ENCODE data around the gene ZNF750.

ZNF750 gene

DNA sequence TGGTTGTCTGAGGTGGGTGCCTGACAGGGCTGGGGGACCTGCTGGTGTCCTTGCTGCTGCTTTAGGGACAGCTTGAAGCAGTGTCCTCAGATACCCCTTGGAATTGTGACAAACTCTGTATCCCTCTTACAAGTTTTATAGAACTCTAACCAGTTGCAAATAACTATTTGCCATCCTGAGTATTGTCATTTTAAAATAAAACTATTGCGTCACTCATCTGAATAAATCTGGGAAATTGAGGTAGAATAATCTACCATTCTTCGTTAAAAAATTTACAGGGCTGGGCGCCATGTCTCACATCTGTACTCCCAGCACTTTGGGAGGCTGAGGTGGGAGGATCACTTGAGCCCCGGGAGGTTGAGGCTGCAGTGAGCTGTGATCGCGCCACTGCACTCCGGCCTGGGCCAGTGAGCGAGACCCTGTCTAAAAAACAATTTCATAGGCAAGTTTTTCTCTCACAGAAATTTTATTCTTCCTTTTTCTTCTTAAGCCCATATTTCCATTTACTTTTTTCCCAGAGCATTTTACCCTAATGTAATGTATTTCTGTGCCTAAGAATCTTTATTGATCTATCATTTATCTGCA lies 14.2 kb downstream of the ZNF750 start:
- Histone ChIP-seq H3K9ac (ENCODE audit: low read length) (no peak overlapping the region), H3K4me1 (ENCODE audit: control insufficient read depth, insufficient read depth, low read length) (peaks cover 3% of the 10 kb centered on the region), H3K4me3 (ENCODE audit: low read length) (no peak overlapping the region), H3K36me3 (ENCODE audit: control insufficient read depth, insufficient read depth, low read length) (peaks cover 7% of the 10 kb centered on the region), H3K9me3 (ENCODE audit: control insufficient read depth, low read length) (no peaks in the 10 kb centered on the region), H3K27me3 (ENCODE audit: control insufficient read depth, insufficient read depth, low read length) (no peaks in the 10 kb centered on the region)

DNA sequence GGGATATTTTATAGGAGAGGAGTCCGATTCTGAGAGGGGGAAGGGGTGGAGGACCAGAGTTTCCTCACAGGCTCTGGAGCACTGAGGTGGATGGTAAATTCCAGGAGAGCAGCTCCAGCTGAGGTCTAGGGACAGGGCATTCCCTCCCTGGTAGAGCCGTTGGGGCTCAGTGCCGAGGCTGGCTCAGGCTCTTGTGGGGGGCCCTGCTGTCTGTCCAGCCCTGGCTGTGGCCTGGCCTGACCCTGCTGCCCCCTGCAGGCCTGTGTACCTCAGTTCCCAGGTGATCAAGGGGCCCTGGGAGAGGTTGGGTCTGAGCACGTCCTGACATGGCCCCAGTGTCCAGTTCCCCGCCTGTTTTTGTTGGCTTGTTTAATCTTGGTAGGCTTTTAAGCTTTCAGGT lies 16.8 kb downstream of the ZNF750 start:
- Histone ChIP-seq H3K27me3 (ENCODE audit: control insufficient read depth, insufficient read depth, low read length) (no peaks in the 10 kb centered on the region), H3K4me1 (ENCODE audit: control insufficient read depth, insufficient read depth, low read length) (peaks cover 3% of the 10 kb centered on the region), H3K4me3 (ENCODE audit: low read length) (no peak overlapping the region), H3K36me3 (ENCODE audit: control insufficient read depth, insufficient read depth, low read length) (peaks cover 5% of the 10 kb centered on the region), H3K9me3 (ENCODE audit: control insufficient read depth, low read length) (no peaks in the 10 kb centered on the region), H3K9ac (ENCODE audit: low read length) (no peak overlapping the region)

DNA sequence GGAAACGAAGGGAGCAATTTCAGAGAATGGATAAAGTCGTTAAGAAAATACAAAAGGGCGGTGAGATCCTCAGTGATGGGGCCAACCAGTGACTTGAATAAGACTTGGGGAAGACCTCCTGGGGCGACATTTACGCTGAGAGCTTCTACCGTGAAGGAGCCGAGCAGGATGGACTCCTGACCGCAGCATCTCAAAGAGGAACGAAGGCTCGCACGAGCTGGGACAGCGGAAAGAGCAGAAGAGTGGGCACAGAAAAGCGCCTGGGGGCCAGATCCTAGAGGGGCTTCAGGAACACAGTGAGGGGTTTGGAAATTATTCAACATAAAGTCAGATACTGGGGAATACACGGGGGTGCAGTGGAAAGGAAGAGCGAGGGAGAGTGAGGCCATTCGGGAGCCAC lies 17.5 kb downstream of the ZNF750 start:
- no peak overlapping the region for H3K4me3 ChIP-seq (ENCODE audit: low read length)
- H3K9me3 ChIP-seq (ENCODE audit: control insufficient read depth, low read length): no peaks in the 10 kb centered on the region
- peaks cover under 1% of the 10 kb centered on the region for H3K36me3 ChIP-seq (ENCODE audit: control insufficient read depth, insufficient read depth, low read length)
- no peaks in the 10 kb centered on the region for H3K27me3 ChIP-seq (ENCODE audit: control insufficient read depth, insufficient read depth, low read length)
- peaks cover 3% of the 10 kb centered on the region for H3K4me1 ChIP-seq (ENCODE audit: control insufficient read depth, insufficient read depth, low read length)
- H3K9ac ChIP-seq (ENCODE audit: low read length): no peak overlapping the region

DNA sequence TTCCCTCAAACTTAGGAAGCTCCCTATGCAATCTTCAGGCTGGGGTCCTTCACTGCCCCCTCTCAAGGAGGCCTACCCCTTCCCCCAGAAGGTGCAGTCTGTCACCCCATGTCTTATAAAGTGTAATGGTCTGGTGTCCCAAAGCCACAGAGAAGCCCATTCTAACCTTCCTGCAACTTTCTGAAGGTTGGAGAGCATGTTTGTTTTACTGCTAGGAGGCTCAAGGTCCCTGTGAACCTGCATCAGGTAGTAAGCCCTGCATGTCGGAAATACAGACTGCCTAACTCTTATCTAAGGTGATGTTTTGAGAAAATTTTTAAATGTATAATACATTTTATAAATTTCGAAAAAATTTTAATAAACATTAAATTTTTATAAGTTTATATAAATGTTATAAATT lies 18.3 kb downstream of the ZNF750 start:
- Histone ChIP-seq H3K9me3 (ENCODE audit: control insufficient read depth, low read length) (no peaks in the 10 kb centered on the region), H3K4me1 (ENCODE audit: control insufficient read depth, insufficient read depth, low read length) (peaks cover 3% of the 10 kb centered on the region), H3K36me3 (ENCODE audit: control insufficient read depth, insufficient read depth, low read length) (no peaks in the 10 kb centered on the region), H3K27me3 (ENCODE audit: control insufficient read depth, insufficient read depth, low read length) (no peaks in the 10 kb centered on the region), H3K4me3 (ENCODE audit: low read length) (no peak overlapping the region), H3K9ac (ENCODE audit: low read length) (no peak overlapping the region)

DNA sequence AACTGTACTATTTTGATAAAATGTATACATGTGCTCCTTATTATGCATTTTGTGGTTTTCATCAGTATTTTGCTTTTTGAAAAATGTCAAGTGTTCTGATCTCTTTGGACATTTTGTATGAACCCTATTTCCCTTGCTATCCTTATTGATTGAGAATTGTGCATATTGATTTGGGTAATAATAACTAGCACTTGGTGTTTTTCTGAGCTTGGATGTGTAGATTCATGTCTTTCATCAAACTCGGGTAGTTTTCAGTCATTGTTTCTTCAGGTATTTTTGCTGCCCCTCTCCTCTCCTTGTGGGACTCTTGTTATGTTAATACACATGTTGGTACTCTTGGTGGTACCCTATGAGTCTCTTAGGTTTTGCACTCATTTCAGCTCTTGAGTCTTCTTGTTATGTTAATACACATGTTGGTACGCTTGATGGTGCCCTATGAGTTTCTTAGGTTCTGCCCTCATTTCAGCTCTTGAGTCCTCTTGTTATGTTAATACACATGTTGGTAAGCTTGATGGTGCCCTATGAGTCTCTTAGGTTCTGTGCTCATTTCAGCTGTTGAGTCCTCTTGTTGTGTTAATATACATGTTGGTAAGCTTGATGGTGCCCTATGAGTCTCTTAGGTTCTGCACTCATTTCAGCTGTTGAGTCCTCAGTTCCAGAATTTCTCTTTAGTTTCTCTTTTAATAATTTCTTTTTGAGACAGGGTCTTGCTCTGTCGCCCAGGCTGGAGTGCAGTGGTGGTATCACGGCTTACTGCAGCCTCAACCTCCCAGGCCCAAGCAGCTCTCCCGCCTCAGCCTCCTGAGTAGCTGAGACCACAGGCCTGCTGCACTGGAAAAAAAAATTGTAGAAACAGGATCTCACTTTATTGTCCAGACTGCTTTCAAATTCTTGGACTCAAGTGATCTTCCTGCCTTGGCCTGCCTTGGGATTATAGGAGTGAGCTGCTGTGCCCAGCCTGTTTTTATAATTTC lies 19.3 kb downstream of the ZNF750 start:
- Histone ChIP-seq H3K9me3 (ENCODE audit: control insufficient read depth, low read length) (no peaks in the 10 kb centered on the region), H3K4me1 (ENCODE audit: control insufficient read depth, insufficient read depth, low read length) (peaks cover 3% of the 10 kb centered on the region), H3K9ac (ENCODE audit: low read length) (no peak overlapping the region), H3K4me3 (ENCODE audit: low read length) (no peak overlapping the region), H3K27me3 (ENCODE audit: control insufficient read depth, insufficient read depth, low read length) (no peaks in the 10 kb centered on the region), H3K36me3 (ENCODE audit: control insufficient read depth, insufficient read depth, low read length) (no peaks in the 10 kb centered on the region)

DNA sequence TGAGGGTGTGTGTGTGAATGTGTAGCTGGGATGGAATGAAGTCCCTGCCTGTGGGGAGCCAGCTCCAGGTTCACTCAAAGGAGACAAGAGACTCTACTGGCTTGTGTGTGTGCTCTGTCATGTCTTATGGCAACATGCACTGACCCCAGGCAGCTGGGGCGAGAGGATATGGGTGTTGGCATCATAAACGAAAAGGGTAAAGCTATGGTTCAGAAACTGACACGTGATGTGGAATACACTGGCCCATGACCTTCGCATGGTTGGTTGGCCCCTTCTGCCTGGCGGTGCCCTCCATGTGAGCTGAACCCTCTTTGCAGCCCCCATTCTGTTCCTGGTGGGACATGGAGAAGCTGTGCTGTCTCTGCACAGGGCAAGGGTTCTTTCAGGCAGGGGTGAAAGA lies 21.9 kb downstream of the ZNF750 start:
- H3K27me3 ChIP-seq (ENCODE audit: control insufficient read depth, insufficient read depth, low read length): no peaks in the 10 kb centered on the region
- no peak overlapping the region for H3K9ac ChIP-seq (ENCODE audit: low read length)
- H3K4me3 ChIP-seq (ENCODE audit: low read length): no peak overlapping the region
- peaks cover under 1% of the 10 kb centered on the region for H3K4me1 ChIP-seq (ENCODE audit: control insufficient read depth, insufficient read depth, low read length)
- H3K36me3 ChIP-seq (ENCODE audit: control insufficient read depth, insufficient read depth, low read length): no peaks in the 10 kb centered on the region
- H3K9me3 ChIP-seq (ENCODE audit: control insufficient read depth, low read length): no peaks in the 10 kb centered on the region

DNA sequence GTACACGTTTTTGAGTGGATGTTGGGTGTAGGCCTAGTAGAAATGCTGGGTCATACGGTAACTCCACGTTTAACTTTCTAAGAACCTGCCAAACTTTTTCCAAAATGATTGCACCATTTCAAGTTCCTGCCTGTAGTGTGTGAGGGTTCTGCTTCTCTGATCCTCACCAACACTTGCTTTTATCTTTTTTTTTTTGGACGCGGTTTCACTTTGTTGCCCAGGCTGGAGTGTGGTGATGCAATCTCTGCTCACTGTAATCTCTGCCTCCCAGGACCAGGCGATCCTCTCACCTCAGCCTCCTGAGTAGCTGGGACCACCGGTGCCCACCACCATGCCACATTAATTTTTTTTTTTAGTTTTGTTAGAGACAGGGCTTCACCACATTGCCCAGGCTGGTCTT lies 23.5 kb downstream of the ZNF750 start:
- H3K27me3 ChIP-seq (ENCODE audit: control insufficient read depth, insufficient read depth, low read length): no peaks in the 10 kb centered on the region
- no peaks in the 10 kb centered on the region for H3K36me3 ChIP-seq (ENCODE audit: control insufficient read depth, insufficient read depth, low read length)

DNA sequence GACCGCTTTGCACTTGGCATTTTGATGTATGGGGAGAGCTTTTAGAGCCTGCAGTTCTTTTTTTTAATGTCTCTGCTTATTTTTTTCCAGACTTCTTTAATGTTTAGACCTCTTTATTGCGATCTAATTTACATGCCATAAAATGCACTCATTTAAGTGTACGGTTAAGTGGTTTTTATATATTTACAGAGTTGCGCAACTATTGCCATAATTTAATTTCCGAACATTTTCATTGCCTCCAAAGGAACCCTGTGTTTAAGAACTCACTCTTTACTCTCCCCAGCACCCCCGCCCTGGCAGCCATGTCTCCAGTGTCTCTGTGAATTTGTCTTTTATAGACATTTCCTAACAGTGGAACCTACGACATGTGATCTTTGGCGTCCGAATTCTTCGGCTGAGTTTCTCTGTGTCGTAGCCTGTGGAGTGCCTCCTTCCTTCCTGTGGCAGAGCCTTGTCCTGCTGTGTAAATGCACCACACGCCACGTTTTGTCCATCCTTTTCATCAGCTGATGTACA lies 24.0 kb downstream of the ZNF750 start:
- no peak overlapping the region for H3K4me3 ChIP-seq (ENCODE audit: low read length)
- no peaks in the 10 kb centered on the region for H3K36me3 ChIP-seq (ENCODE audit: control insufficient read depth, insufficient read depth, low read length)
- H3K27me3 ChIP-seq (ENCODE audit: control insufficient read depth, insufficient read depth, low read length): no peaks in the 10 kb centered on the region
- H3K9me3 ChIP-seq (ENCODE audit: control insufficient read depth, low read length): no peaks in the 10 kb centered on the region
- H3K9ac ChIP-seq (ENCODE audit: low read length): no peak overlapping the region
- H3K4me1 ChIP-seq (ENCODE audit: control insufficient read depth, insufficient read depth, low read length): no peaks in the 10 kb centered on the region

More for the DNA sequence above, 23.5 kb downstream of the ZNF750 start:
- Histone ChIP-seq H3K4me3 (ENCODE audit: low read length) (no peak overlapping the region), H3K9me3 (ENCODE audit: control insufficient read depth, low read length) (no peaks in the 10 kb centered on the region), H3K9ac (ENCODE audit: low read length) (no peak overlapping the region), H3K4me1 (ENCODE audit: control insufficient read depth, insufficient read depth, low read length) (no peaks in the 10 kb centered on the region)

DNA sequence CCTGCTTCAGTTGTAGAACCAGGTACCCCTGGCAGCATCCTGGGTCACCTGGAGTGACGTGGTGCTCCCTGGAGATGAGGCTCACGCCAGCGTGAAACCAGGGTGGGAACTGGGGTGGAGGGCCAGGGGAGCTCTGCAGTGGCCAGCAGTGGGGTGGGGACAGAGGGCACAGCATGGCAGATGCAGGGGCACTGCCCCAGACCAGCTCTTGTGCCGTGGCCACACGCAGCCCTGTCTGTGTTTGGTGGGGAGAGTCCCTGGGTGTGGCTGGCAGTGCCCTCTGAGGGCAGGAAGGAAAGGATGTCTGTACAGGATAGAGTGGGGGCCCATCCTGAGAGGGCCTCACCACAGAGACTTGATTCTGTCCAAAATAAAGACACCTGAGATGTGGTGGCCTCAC lies 24.5 kb downstream of the ZNF750 start:
- no peaks in the 10 kb centered on the region for H3K4me1 ChIP-seq (ENCODE audit: control insufficient read depth, insufficient read depth, low read length)
- H3K9ac ChIP-seq (ENCODE audit: low read length): no peak overlapping the region
- H3K9me3 ChIP-seq (ENCODE audit: control insufficient read depth, low read length): no peaks in the 10 kb centered on the region
- H3K4me3 ChIP-seq (ENCODE audit: low read length): no peak overlapping the region
- no peaks in the 10 kb centered on the region for H3K27me3 ChIP-seq (ENCODE audit: control insufficient read depth, insufficient read depth, low read length)
- H3K36me3 ChIP-seq (ENCODE audit: control insufficient read depth, insufficient read depth, low read length): no peaks in the 10 kb centered on the region

DNA sequence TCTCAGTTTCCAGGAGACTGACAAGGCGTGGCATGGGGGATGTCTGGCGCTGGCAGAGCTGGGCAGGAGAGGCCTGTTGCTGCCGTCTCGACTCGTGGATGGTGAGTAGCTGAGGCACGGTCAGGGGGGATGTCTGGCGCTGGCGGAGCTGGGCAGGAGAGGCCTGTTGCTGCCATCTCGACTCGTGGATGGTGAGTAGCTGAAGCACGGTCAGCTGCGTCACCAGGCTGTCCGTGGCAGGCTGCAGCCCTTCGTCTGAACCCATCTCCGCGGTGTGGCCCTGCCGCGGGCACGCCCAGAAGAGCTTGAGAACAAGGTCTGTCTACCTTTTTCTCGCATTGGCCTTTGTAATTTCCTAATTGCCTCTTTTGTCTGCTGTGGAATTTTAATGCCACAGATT lies 25.0 kb downstream of the ZNF750 start:
- no peaks in the 10 kb centered on the region for H3K4me1 ChIP-seq (ENCODE audit: control insufficient read depth, insufficient read depth, low read length)
- no peak overlapping the region for H3K4me3 ChIP-seq (ENCODE audit: low read length)
- no peaks in the 10 kb centered on the region for H3K27me3 ChIP-seq (ENCODE audit: control insufficient read depth, insufficient read depth, low read length)
- H3K9ac ChIP-seq (ENCODE audit: low read length): no peak overlapping the region
- no peaks in the 10 kb centered on the region for H3K36me3 ChIP-seq (ENCODE audit: control insufficient read depth, insufficient read depth, low read length)
- no peaks in the 10 kb centered on the region for H3K9me3 ChIP-seq (ENCODE audit: control insufficient read depth, low read length)

DNA sequence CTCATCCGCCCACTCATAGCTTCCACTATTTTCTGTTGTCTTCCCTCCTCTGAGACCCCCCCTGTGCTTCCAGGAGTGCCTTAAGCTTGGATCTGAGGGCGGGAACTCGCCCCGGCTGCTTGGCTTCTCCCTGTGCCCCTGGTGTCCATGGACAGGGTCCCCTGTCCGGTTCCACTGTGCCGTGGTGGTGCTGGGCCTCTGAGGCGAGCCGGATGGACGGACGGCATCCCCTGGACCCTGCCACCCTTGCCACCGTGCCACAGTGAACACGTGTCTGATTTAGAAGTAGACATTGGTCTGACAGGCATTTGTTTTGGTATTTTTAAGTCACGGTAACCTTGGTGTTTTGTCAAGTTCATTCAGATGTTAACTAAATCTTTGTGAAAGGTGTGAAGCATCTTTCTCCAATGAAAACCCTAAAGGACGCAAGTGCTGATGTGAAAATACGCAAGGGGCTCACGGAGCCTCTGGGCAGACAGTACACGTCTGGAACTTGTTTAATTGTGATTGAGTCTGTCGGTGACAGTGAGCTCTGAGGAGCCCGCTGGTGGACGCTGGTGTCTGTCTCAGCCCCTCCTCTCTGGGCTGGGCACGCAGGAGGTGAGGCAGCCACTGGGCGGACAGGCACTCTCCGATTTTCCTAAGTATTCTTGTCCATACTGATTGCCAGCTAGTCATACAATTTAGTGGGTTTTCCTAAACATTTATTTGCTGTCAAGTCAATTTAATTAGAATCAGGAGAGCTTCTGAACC lies 26.3 kb downstream of the ZNF750 start:
- Histone ChIP-seq H3K4me1 (ENCODE audit: control insufficient read depth, insufficient read depth, low read length) (no peaks in the 10 kb centered on the region), H3K9me3 (ENCODE audit: control insufficient read depth, low read length) (no peaks in the 10 kb centered on the region), H3K36me3 (ENCODE audit: control insufficient read depth, insufficient read depth, low read length) (no peaks in the 10 kb centered on the region), H3K27me3 (ENCODE audit: control insufficient read depth, insufficient read depth, low read length) (no peaks in the 10 kb centered on the region), H3K4me3 (ENCODE audit: low read length) (no peak overlapping the region), H3K9ac (ENCODE audit: low read length) (no peak overlapping the region)

DNA sequence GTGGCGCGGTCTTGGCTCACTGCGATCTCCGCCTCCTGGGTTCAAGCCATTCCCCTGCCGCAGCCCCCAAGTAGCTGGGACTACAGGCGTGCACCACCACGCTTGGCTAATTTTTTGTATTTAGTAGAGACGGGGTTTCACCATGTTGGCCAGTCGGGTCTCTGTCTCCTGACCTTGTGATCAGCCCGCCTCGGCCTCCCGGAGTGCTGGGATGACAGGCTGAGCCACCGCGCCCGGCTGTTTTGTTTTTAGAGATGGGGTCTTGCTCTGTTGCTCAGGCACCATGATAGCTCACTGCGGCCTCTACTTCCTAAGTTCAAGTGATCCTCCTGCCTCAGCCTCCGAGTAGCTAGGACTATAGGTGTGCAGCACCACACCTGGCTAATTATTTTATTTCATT lies 27.2 kb downstream of the ZNF750 start:
- H3K4me1 ChIP-seq (ENCODE audit: control insufficient read depth, insufficient read depth, low read length): no peaks in the 10 kb centered on the region
- no peak overlapping the region for H3K9ac ChIP-seq (ENCODE audit: low read length)
- no peaks in the 10 kb centered on the region for H3K27me3 ChIP-seq (ENCODE audit: control insufficient read depth, insufficient read depth, low read length)
- H3K9me3 ChIP-seq (ENCODE audit: control insufficient read depth, low read length): no peaks in the 10 kb centered on the region
- no peaks in the 10 kb centered on the region for H3K36me3 ChIP-seq (ENCODE audit: control insufficient read depth, insufficient read depth, low read length)
- no peak overlapping the region for H3K4me3 ChIP-seq (ENCODE audit: low read length)

Measured in mucosa of stomach (tissue), 1 donor.